22Rv1 (cell line): ENCODE data around the gene NFYC.

Experiments
- H3K27ac ChIP-seq: fragments of 450-650 bp; 2 replicates; pipeline ENCODE4 v1.5.1; 2017
- ZFX ChIP-seq: fragments of 450-650 bp; IDR thresholded peaks from 2 replicates; pipeline ENCODE4 v1.6.1; 2017; ENCODE audit warnings: antibody characterized with exemption, borderline replicate concordance
- TF ChIP-seq, protein P1 (sequence below): fragments of 450-650 bp; IDR thresholded peaks from 2 replicates; pipeline ENCODE4 v1.5.1; 2017; ENCODE audit warnings: mild to moderate bottlenecking

NFYC gene

DNA sequence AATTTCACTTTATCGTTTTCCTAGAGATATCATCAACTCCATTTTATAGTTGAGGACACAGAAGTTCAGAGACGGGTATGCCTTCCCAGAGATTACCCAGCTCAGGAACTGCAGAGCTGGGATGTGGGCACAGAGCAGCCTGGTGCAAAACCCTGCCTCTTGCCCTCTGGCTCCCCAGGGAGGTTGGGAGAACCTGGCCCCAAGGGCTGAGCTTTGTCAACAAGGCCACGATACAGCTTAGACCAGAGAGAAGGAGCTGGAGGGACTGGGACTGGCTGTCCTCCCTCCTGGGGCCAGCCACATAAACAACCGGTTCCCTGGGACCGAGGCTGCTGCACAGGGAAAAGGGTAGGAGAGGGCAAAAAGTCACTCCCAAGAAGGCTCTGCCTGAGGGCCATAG, 29.8 kb upstream of the NFYC start:
- H3K27ac ChIP-seq, result no peak overlapping the region

DNA sequence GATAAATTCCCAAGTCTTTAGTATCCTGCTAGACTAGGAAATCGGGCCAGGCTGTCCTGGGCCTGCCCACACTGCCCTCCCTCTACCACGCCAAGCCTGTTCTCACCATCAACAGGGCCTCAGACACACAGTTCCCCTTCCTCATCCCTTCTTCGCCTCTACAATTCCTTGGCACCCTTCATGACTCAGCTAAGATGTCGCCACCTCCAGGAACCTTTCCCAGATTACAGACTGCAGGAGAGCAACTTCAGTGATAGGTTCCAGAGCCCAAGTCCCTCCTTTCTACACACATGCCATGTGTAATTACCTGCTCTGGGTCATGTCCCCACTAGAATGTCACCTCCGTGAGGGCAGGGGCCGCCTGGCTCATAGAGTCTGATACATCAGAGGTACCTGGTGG, 29.4 kb upstream of the NFYC start:
- TF ChIP-seq, protein P1, sequence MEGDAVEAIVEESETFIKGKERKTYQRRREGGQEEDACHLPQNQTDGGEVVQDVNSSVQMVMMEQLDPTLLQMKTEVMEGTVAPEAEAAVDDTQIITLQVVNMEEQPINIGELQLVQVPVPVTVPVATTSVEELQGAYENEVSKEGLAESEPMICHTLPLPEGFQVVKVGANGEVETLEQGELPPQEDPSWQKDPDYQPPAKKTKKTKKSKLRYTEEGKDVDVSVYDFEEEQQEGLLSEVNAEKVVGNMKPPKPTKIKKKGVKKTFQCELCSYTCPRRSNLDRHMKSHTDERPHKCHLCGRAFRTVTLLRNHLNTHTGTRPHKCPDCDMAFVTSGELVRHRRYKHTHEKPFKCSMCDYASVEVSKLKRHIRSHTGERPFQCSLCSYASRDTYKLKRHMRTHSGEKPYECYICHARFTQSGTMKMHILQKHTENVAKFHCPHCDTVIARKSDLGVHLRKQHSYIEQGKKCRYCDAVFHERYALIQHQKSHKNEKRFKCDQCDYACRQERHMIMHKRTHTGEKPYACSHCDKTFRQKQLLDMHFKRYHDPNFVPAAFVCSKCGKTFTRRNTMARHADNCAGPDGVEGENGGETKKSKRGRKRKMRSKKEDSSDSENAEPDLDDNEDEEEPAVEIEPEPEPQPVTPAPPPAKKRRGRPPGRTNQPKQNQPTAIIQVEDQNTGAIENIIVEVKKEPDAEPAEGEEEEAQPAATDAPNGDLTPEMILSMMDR, result no peak
- TF ChIP-seq ZFX, result no peak
- no peak overlapping the region for H3K27ac ChIP-seq

More for the DNA sequence above, 29.8 kb upstream of the NFYC start:
- TF ChIP-seq ZFX, result no peak
- TF ChIP-seq, protein P1, result no peak

DNA sequence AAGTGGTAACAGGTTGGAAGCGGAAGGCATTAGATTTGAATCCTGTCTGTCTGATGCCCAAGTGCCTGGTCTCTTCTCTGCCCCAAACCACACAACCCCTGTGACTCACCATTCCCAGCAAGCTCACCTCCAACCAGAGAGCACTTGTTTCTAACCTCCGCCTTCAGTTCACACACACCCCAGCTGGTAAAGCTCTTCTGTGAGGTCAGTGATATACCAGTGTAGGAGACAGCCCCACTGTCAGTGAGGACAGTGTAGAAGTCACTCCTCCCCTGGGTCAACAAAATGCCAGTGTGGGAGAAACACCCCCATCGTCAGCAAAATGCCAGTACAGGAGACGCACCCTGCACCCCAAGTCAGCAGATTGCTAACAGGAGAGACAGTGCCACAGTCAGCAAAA, 28.6 kb upstream of the NFYC start:
- no peak for TF ChIP-seq ZFX
- TF ChIP-seq, protein P1, result no peak
- no peak overlapping the region for H3K27ac ChIP-seq

DNA sequence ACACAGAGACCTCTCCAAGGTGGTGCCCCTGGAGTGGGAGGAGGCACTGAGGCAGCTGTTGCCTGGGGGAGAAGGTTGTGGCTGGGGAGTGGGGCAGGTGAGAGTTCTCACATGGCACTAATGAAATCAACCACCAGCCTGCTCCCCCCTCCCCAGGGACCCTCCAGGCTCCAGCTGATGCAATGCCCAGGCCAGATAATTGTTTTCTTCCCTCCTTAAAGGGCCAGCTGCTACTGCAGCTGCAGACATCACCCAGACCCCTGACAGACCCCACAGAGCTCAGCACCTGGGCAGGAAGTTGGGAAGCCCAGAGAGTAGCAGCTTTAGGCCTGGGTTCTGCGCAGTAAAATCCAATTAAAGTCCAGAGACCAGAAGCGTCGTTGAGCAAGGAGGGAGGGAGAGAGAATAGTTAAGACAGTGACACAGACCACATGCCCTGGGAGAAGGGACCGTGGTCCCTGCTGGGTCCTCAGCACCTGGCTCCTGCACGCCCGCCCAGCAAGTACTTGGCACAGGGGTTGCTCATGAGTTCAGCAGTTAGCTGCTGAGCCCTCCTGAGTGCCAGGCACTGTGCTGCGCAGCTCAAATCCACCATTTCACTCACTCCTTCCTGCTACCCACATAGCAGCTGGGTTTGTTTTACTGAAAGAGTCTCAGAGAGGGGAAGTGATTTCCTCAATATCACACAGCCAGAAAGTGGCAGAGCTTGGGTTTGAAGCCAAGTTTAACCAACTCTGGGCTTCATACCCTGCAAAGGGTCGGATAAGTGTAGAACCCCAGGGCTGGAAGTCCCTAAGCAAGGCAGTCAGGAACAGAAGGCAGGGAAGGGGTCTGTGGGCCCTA, 28.0 kb upstream of the NFYC start:
- TF ChIP-seq, protein P1, result no peak
- no peak overlapping the region for H3K27ac ChIP-seq

DNA sequence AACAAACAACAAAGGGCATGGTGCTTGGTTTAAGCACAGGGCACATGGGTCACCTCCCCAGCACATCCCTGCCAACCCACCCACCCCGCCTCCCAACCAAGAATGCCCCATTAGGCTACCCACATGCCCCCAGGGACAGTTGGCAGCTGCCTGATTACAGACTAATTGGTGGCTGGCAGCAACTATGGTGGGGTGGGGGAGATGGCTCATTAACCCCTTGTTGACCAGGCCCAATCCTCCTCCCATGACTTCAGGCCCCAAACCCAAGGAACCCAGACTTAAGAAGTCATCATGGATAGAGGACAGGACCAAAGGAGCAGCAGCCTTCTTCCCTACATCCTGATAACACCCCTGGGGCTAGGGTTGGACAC, 27.4 kb upstream of the NFYC start:
- no peak overlapping the region for H3K27ac ChIP-seq

DNA sequence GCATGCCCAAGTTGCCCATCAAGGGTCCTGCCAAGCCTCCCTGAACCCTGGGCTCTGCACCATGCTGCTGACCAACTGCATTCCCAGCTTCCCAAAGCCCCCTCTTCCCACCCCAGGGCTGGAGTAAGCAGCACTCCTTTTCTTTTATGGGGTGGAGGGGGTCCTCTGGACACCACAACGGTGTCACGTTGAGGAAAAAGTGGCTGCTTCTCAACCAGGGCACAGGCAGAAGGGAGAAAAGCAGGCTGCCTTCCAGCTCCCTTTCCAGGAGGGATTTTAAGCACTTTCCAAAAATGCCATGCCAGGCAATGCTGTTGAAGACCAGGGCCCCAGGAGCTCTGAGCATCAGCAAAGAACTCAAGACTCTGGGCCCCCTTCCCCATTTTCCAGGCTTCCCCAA, 26.7 kb upstream of the NFYC start:
- peak overlapping the region; percentile 63 for H3K27ac ChIP-seq
- TF ChIP-seq, protein P1, result no peak
- TF ChIP-seq ZFX, result no peak

More for the DNA sequence above, 27.4 kb upstream of the NFYC start:
- TF ChIP-seq, protein P1, result no peak
- TF ChIP-seq ZFX, result no peak

DNA sequence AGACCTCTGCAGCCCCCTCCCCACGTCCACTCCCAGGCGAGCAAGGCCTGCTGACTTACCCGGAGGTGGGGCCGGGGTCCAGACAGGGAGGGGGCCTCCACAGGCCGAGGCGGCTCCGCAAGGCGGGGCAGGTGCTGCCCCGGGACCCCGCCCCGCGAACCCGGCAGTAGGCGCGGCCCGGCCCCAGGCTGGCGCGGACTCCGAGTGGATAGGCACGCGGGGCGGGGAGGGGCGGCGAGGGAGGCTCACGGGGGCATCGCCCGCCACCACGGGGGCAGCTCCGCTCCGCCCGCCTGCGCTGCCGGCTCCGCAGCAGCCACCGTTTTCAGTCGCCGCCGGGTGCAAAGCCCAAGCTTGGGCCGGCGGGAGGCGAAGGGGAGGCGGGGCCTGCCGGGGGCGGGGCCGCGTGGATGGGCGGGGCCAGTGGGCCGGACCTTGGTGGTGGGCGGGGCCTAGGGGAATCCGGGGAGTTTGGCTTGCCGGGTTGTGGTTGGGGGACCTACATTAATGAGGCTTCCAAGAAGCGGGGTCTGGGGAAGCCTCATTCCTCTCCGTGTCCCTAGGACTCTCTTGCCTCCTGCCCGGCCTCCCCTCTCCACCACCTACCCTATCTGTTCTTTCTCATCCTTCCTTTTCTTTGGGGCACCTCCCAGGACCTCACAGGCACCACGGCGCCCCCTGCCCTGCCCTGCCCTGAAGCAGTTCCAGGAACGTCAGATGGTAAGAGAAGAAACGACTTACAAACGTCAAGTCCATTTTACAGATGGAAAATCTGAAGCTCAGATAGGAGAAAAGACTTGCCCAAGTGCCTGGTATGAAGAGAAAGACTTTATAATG, 26.0 kb upstream of the NFYC start, which contains the start of gene RIMS3:
RIMS3 (minus strand) TSS at position 348 of the 837 bp plus-strand sequence. CDS start 23,757 bp downstream, outside the sequence.
- peak within 1 kb of the TSS; percentile 63 for H3K27ac ChIP-seq

More for the DNA sequence above, 26.0 kb upstream of the NFYC start, which contains the start of gene RIMS3:
- no peak for TF ChIP-seq ZFX
- TF ChIP-seq, protein P1, result no peak
